HG02970 (cell line): ENCODE data around the gene CD58.

Experiments used
- ATAC-seq: cut with Tn5 transposase; IDR thresholded peaks from one replicate; pipeline ENCODE4 v1.9.1; 2021; ENCODE audit warnings: mild to moderate bottlenecking, moderate library complexity, moderate number of reproducible peaks; ENCODE audit not compliant: unreplicated experiment, low FRiP score

The CD58 gene

DNA sequence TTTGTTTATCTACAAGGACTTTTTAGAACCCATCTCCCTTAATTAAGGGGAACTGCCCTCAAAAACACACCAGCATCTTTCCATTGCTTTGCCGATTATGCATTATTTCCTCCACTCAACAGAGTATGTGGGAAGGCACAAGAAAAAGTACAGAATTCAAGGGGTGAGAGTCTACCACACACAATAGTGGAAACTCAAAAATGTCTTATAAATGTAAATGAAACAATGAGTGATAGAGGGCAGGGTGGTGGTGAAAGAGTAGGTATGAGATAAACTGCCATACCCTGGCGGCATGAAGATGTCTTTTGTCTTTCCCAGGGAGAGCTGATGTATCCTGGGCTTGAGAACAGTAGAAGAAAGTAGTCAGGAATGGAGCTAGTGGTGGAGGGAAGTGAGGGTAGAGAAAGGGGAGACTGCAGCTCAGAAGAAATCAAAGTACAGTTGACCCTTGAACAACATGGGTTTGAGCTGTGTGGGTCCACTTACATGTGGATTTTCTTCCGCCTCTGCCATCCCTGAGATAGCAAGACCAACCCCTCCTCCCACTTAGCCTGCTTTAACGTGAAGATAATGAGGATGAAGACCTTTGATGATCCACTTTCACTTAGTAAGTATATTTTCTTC lies 24.4 kb downstream of the CD58 start:
- no peak for ATAC-seq

DNA sequence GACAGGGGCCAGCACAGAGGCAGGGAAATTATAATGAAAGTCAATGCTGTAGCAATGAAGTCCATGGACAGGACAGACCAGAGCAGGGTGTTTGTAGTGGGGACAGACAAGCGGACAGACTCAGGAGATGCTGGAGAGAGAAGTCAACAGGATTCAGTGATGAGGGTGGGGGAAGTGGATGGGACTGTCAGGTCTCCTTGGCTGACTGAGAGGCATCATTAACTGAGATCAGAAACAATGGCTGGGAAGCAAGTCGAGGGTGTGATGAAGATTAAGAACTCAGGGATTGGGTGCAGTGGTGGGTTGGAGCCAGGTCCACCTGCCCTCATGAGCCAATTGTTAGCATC lies 25.5 kb downstream of the CD58 start:
- no peak for ATAC-seq

DNA sequence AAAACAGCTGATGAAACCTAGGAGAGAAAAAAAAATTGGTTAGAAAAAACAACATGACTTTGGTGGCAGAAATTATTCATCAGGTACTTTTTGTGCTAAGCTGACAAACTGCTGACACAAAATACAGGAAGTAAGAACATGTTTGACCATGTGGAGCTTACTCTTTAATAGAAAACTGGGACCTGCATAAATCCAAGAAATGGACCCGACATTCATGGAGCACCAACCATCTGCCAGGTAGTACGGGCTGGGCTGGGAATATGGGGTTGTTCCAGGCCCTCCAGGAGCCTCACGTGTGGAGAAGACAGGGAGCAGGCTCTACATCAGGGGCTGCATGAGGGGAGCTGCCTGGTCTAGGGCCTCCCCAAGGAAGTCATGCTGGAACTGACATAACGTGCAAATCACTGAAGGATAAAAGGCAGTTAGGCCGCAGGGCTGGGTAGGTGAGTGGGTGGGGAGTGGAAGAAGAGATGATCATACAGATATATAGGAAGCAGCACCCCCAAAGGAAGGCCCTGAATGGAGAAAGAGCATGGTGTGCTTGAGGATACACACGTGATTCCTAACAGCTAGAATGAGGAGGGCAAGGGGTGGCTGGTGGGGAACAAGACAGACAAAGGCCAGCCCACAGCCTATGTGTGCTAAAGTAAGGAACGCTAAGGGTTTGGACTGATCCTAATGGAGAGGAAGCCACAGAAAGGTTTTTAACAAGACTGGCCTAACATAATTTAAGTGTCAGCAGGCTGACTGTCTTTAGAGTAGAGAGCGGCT lies 26.1 kb downstream of the CD58 start:
- no peak for ATAC-seq

DNA sequence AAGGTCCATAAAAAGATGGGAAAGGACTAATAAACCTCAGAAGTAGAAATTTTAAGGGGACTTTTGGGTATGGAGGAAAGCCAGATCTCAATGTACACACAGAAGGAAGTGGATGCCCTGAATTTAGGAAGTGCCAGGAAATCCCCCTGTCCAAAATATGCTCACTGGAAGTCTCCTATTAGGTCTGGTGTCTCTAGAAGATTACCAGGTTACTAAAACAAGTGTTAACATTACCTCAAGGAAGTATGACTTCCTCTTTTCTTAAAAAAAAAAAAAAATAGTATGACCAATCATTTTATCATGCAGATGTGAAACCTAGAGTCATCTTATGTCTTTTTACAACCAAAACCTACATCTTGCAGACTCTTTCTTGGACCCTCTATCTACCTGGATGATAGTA lies 30.7 kb downstream of the CD58 start:
- no peak for ATAC-seq

DNA sequence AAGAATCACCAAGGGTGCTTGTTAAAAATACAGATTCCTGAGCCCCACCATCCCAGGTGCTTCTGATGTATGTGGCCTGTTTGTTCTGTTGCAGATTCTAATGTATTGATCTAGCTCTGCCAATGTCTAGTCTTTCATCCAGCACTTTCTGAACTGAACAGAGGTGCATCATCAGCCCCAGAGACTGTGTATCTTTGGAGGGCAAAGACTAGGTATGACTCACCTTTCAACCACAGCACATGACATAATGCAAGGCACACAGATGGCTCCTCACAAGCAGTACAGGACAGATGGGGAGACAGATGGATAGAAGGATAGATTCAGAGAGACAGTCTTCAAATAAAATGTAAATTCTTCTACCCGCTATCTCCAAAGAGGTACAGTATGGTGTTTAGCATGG lies 32.3 kb downstream of the CD58 start:
- no peak for ATAC-seq

DNA sequence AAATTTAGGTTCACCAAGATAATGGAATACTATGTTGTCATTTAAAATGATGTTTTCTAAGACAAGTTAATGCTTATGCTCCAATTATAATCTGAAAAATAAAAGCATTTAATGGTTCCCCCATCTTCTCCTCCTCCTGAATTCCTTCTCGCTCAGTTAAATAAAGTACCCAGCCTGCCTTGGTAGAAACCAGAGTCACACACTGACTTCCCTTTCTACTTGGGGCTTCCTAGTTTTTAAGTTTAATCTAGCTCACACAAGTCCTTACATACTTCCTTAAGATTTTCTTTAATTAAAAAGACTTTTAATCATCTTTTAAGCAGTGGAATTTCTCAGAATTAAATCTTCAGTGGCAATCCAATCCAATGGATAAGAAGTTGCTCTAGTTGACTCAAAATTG lies 32.9 kb downstream of the CD58 start:
- ATAC-seq, result no peak

DNA sequence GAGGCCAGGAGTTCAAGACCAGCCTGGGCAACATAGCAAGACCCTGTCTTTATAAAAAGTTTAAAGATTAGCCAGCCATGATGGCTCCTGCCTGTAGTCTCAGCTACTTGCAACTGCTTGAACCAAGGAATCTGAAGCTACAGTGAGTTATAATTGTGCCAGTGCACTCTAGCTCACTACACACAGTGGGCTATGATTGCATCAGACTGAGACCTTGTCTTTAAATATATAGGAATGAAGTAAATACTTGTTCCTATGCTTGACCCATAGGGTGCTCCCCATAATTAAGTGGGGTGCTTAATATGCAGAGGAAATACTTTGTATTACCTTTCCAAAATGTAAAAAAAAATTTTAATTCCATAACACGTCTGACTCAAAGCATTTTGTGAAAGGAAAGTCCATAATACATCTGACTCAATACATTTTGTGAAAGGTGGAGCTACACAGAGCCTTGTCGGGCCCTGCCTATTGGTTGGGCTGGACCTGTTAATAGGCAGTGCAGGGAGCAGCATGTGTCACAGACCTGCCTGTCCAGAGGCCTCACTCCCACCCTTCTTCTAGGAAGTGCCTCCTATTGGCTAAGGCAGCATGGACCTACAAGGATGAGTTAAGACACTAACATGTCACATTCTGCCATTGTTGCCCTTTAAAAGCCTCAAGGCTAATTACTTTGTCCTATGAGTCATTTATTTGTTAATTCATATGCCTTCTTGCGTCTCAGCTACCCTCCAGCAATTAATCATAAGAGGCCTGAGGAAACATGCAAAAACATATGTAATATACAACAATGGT lies 33.6 kb downstream of the CD58 start:
- no peak for ATAC-seq

DNA sequence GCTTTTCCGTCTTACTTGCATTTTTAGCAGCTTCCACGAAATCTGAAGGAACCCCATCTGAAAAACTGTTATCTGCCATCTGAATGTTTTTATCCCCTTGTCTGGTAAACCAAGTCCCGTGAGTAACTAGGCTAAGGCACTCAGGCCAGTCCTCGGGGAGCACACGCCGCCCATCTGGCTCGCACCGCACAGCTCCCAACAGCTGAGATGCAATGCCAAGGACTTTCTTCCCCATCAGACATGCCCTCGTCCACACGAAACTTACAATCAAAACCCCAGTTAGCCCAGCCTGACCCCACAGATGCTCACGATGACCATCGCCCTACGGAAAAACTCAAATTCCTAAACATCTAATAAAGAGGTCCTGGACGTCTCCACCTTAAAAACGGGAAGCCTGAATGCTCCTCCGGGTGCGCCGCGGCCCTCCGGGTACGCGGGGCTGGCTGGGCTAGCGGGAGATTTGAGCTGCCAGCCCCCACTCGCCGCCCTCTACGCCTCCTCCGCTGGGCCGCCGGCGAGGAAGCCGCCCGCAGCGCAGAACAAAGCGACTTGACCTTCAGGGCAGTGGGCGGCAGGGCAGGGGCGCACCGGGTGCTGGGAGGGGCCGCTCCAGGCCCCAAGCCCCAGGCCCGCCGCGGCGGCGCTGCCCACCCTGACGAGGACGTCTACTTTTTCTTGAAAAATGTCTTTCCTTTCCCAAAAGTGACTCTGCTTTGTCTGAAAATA lies 36.6 kb downstream of the CD58 start:
- no peak for ATAC-seq

DNA sequence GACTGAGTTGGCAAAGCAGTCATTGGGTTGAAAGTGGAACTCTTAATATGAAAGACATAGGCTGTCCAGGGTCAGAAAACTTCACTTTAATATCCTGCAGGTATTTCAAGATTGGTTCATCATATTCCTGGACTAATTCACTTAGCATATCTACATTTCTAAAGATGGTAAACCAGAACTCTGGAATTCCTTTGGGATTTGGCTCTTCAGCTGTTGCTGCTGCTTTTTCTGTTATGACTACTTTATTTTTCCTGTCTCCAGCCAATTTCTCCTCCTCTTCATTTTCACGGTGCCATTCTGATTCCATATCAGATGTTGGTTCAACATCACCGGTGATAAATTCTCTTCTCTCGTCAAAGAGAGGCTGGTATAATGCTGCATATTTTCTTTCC lies 37.4 kb downstream of the CD58 start:
- no peak for ATAC-seq

DNA sequence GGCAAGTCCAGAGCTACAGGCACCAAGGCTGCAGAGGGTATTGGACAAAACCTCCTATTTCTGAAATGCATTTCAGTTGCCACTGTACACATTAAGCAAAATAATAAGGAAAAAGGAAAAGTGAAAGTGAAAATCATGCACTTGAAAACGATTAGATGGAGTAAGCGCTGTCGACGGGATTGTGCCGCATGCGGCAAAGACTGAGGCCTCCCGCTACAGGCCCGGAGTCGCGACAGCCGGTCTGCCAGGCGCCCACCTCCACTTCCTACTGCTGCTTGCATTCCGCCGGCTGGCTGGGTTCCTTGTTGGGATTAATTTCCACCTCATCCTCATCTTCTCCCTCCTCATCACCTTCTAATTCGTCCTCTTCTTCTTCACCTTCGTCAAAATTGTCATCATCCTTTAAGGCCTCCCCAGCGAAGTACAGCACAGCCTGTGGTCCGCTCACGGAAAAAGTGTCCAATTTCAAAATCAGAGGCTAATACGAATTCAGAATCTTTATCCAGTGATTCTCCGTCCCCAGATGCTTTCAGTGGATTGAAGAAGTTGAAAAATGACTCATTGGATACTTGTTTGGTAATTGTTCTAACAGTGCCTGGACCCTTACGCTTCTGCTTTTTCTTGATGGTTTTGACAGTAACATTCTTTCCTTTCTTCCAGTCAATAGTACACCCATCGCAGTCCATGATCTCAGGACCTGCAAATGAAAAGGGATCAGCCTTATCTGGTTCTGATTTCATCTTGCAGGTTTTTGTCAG lies 38.0 kb downstream of the CD58 start:
- no peak for ATAC-seq

DNA sequence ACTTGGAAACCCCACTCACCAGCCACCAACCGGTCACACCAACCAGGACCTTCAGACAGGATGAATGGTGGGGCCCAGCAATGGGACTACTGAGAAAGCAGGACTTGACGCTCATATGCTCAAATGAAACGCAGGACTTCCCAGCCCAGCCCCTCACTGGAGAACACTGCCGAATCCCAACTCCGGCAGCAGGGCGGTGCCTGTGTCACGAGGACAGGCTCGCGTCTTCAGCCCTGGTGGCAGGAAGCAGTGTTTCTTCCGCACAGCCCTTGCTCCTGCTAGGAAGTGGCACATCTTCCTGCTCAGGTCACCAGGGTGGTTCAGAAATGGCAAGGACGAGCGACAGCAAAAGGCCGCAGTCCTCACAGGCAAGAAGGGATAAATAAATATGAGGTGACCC lies 38.9 kb downstream of the CD58 start:
- ATAC-seq, result no peak

DNA sequence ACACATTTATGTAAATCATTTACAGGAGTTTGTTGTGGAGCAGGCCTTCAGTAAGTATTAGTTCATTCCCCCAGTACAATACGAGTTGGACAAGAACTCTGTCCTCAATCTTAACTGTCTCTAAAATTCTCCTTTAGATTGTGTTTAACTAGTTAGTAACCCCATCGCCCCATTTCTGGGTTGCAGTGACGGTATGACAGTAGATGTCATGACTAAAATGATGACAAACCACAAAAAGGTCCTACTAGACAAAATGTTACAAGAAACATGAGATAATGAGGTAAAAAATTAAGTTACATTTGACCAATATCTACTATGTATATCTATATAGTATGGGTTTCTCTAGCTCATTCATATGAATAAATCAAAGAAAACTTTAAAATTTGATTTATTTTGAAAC lies 41.1 kb downstream of the CD58 start:
- ATAC-seq, result no peak

DNA sequence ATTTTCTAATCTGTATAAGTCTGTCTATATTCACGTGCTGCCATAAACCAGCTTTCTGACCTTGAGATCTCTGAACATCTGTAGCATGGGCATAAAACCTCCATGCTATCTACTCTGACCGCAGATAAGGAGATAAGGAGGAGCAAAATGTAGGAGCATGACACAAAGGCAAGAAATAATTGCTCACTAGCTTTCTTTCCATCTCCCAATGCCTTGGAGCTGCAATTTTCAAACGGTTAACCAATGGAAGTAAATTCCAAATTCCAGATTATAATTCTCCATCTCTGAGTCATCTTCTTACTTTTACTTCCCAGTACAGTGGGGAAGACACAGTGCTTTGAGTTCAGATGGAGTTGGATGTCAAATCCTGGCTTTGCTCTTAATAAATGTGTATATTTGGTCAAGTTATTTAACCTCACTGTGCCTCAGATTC lies 41.6 kb downstream of the CD58 start:
- ATAC-seq, result no peak

DNA sequence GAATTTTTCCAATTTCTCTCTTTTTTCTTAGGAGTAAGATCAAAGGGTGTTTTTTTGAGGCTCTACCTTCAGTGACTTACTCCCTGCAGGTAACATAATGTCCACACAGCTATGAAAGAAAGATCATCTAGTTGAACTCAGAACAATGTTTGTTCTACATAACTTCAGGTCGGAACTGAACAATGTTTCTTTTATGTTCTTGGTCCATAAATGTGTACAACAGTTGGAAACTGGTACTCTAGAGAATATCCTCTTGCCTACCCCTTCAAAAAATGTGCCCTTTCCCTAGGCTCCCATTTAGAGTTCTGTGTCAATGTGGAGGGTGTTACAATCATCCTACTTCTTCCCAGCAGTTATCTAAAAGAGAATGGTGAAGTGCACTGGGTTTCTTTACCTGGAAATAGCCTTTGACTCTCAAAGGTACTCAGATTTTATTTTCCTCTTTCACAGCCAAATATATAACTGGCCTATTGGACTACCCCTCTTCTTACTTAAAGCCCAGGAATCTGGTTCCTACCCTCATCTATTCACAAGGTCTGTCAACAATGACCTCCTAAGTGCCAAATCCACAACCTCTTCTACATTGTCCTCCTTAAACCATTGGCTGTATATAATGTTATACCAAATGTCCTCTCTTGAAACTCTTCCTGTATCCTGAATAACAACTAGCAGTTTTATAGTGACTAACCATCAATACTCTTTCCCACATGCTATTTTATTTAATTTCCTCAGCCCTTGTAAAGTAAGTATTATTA lies 42.3 kb downstream of the CD58 start:
- ATAC-seq, result no peak

DNA sequence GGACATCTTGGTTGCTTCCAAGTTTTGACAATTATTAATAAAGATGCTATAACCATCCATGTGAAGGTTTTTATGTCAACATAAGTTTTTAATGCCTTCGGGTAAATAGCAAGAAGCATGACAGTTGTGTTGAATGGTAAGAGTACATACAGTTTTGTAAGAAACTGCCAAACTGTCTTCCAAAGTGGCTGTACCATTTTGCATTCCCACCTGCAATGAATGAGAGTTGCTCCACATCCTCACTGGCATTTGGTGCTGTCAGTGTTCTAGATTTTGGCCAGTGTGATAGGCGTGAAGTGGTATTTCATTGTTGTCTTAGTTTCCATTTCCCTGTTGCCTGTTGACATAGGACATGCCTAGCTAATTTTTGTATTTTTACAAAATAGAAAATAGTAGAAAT lies 45.4 kb downstream of the CD58 start:
- no peak for ATAC-seq

DNA sequence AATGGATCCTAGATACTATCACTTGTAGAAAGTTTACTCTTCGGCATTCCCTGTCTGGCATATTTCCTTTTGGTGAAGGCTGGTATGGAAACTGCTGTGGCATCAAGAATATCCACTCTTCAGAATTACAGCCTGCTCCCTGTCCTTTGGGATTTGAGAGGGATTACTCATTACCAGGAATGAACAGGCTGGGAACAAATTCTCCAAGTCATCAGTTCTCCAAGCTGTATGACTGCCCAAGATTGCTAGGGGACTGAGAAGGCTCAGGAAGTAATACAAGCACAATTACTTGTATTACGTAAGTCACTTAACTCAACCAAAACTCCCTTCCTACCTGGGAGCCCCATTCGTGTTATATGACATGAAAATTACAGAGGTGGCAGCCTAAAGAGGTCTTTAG lies 49.6 kb downstream of the CD58 start:
- ATAC-seq, result no peak

DNA sequence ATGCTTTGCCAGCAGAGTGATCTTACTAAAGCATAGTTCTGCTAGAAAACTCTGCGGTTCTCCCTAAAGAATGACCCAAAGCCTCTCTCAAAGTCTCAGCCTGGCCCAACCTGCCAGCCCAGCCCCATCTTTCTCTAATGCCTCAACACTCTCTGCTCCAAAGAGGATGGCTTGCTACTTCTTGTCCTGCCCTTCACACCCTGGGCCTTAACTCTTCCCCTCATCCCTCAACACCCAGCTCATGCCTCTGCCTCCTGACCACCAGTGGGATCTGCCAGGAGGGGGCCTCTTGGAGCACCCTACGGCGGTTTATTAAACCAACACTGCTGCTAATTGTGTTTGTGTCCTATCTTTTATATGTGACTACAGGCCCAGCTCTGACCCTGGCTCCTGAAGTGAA lies 52.4 kb downstream of the CD58 start:
- ATAC-seq, result no peak

DNA sequence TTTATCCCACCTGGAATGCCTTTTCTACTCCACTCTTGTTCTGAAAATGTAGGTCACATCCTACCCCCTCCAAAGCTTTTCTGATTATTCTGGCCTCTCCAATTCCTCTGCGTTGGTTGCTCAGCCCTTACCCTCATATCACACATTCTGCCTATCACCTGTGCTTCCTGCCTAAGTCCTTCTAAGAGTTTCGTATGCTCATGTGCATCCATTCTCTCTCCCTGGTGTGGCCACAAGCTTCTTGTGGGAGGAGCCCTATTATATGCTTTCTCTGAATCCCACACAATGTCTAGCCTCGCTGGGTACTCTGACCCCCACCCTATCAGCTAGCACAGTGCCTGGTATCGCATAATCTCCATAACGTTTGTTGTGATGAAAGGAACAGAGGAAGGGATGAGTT lies 54.2 kb downstream of the CD58 start:
- no peak for ATAC-seq

DNA sequence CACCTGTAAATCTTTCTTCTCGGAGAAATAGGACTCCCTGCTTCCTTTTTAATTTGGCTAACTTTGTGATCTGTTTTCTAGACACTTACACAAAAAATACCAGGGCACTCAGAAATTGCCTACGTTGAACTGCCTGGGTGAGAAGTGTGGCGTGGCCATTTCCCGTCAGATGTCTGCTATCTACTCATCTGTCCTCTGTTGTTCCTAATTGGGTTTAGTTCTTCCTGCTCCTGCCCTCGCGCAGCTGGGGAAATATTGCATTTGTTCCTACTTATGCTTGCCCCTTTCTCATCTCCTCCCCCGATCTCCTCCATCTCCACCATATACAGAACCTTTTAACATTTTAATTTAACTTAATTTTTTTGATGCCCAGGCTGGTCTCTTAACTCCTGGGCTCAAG lies 55.1 kb downstream of the CD58 start:
- ATAC-seq, result no peak
